ENCODE data around the gene RASA4B. TPM values are rescaled to one million over a fixed set of nuclear protein-coding genes. Genes with fewer than 3 reads are reported as not detected.

The RASA4B gene
- total RNA-seq, 1 experiment from 2014 or later = 6.0 TPM

DNA sequence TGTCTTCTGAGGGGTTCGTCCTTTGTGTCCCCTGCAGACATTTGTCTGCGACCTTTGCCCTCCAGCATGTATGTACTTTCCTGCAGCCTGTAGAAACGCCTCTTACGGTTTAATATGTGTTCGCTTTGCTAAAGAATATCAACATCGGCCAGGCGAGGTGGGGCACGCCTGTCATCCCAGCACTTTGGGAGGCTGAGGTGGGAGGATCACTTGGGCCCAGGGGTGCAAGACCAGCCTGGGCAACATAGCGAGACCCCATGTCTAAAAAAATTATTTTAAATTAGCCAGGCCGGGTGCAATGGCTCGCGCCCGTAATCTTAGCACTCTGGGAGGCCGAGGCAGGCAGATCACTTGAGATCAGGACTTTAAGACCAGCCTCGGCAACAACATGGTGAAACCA is 68.4 kb downstream of the RASA4B start:
- H3K4me3 ChIP-seq (replicated peaks in 1 of 2; ENCODE audit: low read depth in 1 of 2, low read length in 2 of 2) = no peak overlapping the region
- no peaks in the 10 kb centered on the region for H3K27me3 ChIP-seq (ENCODE audit: insufficient read depth, low read length)
- no TSS peak for BruUV-seq (replicated peaks)
- H3K4me1 ChIP-seq (ENCODE audit: control insufficient read depth in 1 of 2, insufficient read depth in 2 of 2, low read length in 2 of 2) = peaks cover 6 to 25% of the 10 kb centered on the region in 2 experiments
- RAD21 ChIA-PET (ENCODE audit: low non-redundant PET in 1 of 2, low total read pairs in 2 of 2, uncharacterized antibody in 2 of 2, unreplicated experiment in 2 of 2) = interaction anchor here in 1 of 2 experiments (1.7 kb wide), 1 partner anchor 45 kb away, joined by 5 read pairs; no protein-coding TSS in a partner anchor
- no peaks in the 10 kb centered on the region for H3K9me2 ChIP-seq (ENCODE audit: insufficient read depth)
- H3K79me2 ChIP-seq (ENCODE audit: insufficient read depth, low read length) = no peaks in the 10 kb centered on the region
- ATAC-seq (no peak), DNase-seq (ENCODE audit: low read depth, low spot score) (no peak)
- no peak for TF ChIP-seq EZH2phosphoT487 (IDR thresholded peaks at IDR 0.05; ENCODE audit: borderline replicate concordance)
- no peak for TF ChIP-seq EGR1 (IDR thresholded peaks at IDR 0.05; ENCODE audit: low read depth)
- intact Hi-C loops (cut with micrococcal nuclease) = no loop called here
- H3K4me2 ChIP-seq (ENCODE audit: low read length) = no peak overlapping the region
- POLR2A ChIA-PET = no interaction called here
- H3K9me3 ChIP-seq (ENCODE audit: control insufficient read depth in 1 of 2, insufficient read depth in 1 of 2, low read depth in 1 of 2, low read length in 2 of 2) = no peaks in the 10 kb centered on the region
- no peak overlapping the region for H2AFZ ChIP-seq (ENCODE audit: low read depth, low read length, poor library complexity, severe bottlenecking)
- H3K27ac ChIP-seq (ENCODE audit: low read depth, low read length) = no peak overlapping the region
- H3K36me3 ChIP-seq (ENCODE audit: control insufficient read depth in 1 of 2, insufficient read depth in 2 of 2, low read length in 2 of 2) = no peaks in the 10 kb centered on the region; a peak in 1 of 4 replicates
- CTCF ChIA-PET = interaction anchor here (0.7 to 2.2 kb wide), 2 partner anchors 37 to 47 kb away, joined by 3 to 14 read pairs; no protein-coding TSS in a partner anchor
- H4K20me1 ChIP-seq (ENCODE audit: insufficient read depth) = no peaks in the 10 kb centered on the region
- H3K9ac ChIP-seq (ENCODE audit: low read length) = no peak overlapping the region

GRCh38 chr7:102447311-102447710 is 70.3 kb downstream of the RASA4B start:
- DNase-seq (ENCODE audit: low read depth, low spot score) (no peak), ATAC-seq (no peak)
- no peaks in the 10 kb centered on the region for H3K9me2 ChIP-seq (ENCODE audit: insufficient read depth)
- no peak overlapping the region for H2AFZ ChIP-seq (ENCODE audit: low read depth, low read length, poor library complexity, severe bottlenecking)
- no peak overlapping the region for H3K4me2 ChIP-seq (ENCODE audit: low read length)
- POLR2A ChIA-PET = no interaction called here
- no peaks in the 10 kb centered on the region for H4K20me1 ChIP-seq (ENCODE audit: insufficient read depth)
- peaks cover 6 to 25% of the 10 kb centered on the region in 2 experiments for H3K4me1 ChIP-seq (ENCODE audit: control insufficient read depth in 1 of 2, insufficient read depth in 2 of 2, low read length in 2 of 2)
- H3K4me3 ChIP-seq (replicated peaks in 1 of 2; ENCODE audit: low read depth in 1 of 2, low read length in 2 of 2) = no peak overlapping the region
- no peaks in the 10 kb centered on the region for H3K79me2 ChIP-seq (ENCODE audit: insufficient read depth, low read length)
- RAD21 ChIA-PET (ENCODE audit: low non-redundant PET in 1 of 2, low total read pairs in 2 of 2, uncharacterized antibody in 2 of 2, unreplicated experiment in 2 of 2) = no interaction called here
- no peak overlapping the region for H3K9ac ChIP-seq (ENCODE audit: low read length)
- no peaks in the 10 kb centered on the region for H3K27me3 ChIP-seq (ENCODE audit: insufficient read depth, low read length)
- H3K27ac ChIP-seq (ENCODE audit: low read depth, low read length) = no peak overlapping the region
- intact Hi-C loops (cut with micrococcal nuclease) = no loop called here
- no peaks in the 10 kb centered on the region for H3K9me3 ChIP-seq (ENCODE audit: control insufficient read depth in 1 of 2, insufficient read depth in 1 of 2, low read depth in 1 of 2, low read length in 2 of 2)
- TF ChIP-seq EZH2 (IDR thresholded peaks at IDR 0.05) = no peak
- no peak for TF ChIP-seq CEBPB (IDR thresholded peaks at IDR 0.05; ENCODE audit: low read depth)
- TF ChIP-seq, protein P1, sequence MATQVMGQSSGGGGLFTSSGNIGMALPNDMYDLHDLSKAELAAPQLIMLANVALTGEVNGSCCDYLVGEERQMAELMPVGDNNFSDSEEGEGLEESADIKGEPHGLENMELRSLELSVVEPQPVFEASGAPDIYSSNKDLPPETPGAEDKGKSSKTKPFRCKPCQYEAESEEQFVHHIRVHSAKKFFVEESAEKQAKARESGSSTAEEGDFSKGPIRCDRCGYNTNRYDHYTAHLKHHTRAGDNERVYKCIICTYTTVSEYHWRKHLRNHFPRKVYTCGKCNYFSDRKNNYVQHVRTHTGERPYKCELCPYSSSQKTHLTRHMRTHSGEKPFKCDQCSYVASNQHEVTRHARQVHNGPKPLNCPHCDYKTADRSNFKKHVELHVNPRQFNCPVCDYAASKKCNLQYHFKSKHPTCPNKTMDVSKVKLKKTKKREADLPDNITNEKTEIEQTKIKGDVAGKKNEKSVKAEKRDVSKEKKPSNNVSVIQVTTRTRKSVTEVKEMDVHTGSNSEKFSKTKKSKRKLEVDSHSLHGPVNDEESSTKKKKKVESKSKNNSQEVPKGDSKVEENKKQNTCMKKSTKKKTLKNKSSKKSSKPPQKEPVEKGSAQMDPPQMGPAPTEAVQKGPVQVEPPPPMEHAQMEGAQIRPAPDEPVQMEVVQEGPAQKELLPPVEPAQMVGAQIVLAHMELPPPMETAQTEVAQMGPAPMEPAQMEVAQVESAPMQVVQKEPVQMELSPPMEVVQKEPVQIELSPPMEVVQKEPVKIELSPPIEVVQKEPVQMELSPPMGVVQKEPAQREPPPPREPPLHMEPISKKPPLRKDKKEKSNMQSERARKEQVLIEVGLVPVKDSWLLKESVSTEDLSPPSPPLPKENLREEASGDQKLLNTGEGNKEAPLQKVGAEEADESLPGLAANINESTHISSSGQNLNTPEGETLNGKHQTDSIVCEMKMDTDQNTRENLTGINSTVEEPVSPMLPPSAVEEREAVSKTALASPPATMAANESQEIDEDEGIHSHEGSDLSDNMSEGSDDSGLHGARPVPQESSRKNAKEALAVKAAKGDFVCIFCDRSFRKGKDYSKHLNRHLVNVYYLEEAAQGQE (IDR thresholded peaks at IDR 0.05; ENCODE audit: low read depth) = no peak
- TF ChIP-seq ATF3 (IDR thresholded peaks at IDR 0.05) = no peak
- TF ChIP-seq RAD21 (IDR thresholded peaks at IDR 0.05; ENCODE audit: low read depth) = no peak
- TF ChIP-seq SIN3A (IDR thresholded peaks at IDR 0.05; ENCODE audit: low read depth) = no peak
- no peak for TF ChIP-seq EZH2phosphoT487 (IDR thresholded peaks at IDR 0.05; ENCODE audit: borderline replicate concordance)
- no peak for TF ChIP-seq FOSL1 (IDR thresholded peaks at IDR 0.05; ENCODE audit: low read depth)
- TF ChIP-seq TCF7L2 (IDR thresholded peaks at IDR 0.05; ENCODE audit: borderline replicate concordance, extremely low read depth, insufficient read depth, insufficient read length) = no peak
- no peak for TF ChIP-seq ZFX (IDR thresholded peaks at IDR 0.05)
- no peak for TF ChIP-seq POLR2A (IDR thresholded peaks at IDR 0.05; ENCODE audit: borderline replicate concordance, extremely low read depth, insufficient read depth, insufficient read length)
- TF ChIP-seq ZNF274 (IDR thresholded peaks at IDR 0.05; ENCODE audit: low read depth, low read length) = no peak
- TF ChIP-seq, protein P2, sequence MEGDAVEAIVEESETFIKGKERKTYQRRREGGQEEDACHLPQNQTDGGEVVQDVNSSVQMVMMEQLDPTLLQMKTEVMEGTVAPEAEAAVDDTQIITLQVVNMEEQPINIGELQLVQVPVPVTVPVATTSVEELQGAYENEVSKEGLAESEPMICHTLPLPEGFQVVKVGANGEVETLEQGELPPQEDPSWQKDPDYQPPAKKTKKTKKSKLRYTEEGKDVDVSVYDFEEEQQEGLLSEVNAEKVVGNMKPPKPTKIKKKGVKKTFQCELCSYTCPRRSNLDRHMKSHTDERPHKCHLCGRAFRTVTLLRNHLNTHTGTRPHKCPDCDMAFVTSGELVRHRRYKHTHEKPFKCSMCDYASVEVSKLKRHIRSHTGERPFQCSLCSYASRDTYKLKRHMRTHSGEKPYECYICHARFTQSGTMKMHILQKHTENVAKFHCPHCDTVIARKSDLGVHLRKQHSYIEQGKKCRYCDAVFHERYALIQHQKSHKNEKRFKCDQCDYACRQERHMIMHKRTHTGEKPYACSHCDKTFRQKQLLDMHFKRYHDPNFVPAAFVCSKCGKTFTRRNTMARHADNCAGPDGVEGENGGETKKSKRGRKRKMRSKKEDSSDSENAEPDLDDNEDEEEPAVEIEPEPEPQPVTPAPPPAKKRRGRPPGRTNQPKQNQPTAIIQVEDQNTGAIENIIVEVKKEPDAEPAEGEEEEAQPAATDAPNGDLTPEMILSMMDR (IDR thresholded peaks at IDR 0.05 in 2 of 3, conservative IDR thresholded peaks at IDR 0.05 in 1 of 3; ENCODE audit: borderline replicate concordance in 1 of 3, insufficient read depth in 1 of 3, low read depth in 2 of 3, low read length in 2 of 3) = no peak
- no peak for TF ChIP-seq ELF1 (IDR thresholded peaks at IDR 0.05; ENCODE audit: borderline replicate concordance, low read depth)
- CTCF ChIA-PET = interaction anchor here (1.4 kb wide), 1 partner anchor 43 kb away, joined by 3 read pairs; no protein-coding TSS in a partner anchor
- BruUV-seq (replicated peaks) = no TSS peak
- H3K36me3 ChIP-seq (ENCODE audit: control insufficient read depth in 1 of 2, insufficient read depth in 2 of 2, low read length in 2 of 2) = no peaks in the 10 kb centered on the region; a peak in 1 of 4 replicates
